SU-DHL-6 (cell line): ENCODE results near the gene KCNJ15.

ENCODE experiments used
- H2AFZ ChIP-seq: fragments of 200-600 bp; sonication (generic); 2 replicates; pipeline ENCODE4 v1.6.1; 2014; ENCODE audit warnings: low read depth, mild to moderate bottlenecking, moderate library complexity, mixed read lengths, antibody characterized with exemption, low read length; ENCODE audit not compliant: severe bottlenecking
- H3F3A ChIP-seq: fragments of 200-600 bp; shearing (Covaris generic); 2 replicates; pipeline ENCODE4 v1.6.0; 2016; ENCODE audit warnings: antibody characterized with exemption, mild to moderate bottlenecking; ENCODE audit not compliant: insufficient read depth
- H3K27ac ChIP-seq: fragments of 200-600 bp; sonication (generic); 2 replicates; pipeline ENCODE4 v1.5.1; 2016; ENCODE audit warnings: low read depth, mild to moderate bottlenecking, low read length, moderate library complexity, mixed read lengths
- H3K27me3 ChIP-seq: fragments of 200-600 bp; sonication (generic), shearing (Covaris generic); 2 replicates; pipeline ENCODE4 v1.6.0; 2014; ENCODE audit warnings: mild to moderate bottlenecking, low read length
- H3K36me3 ChIP-seq: fragments of 200-600 bp; sonication (generic); 2 replicates; pipeline ENCODE4 v1.6.1; 2014; ENCODE audit warnings: mild to moderate bottlenecking, low read length, mixed read lengths
- H3K4me2 ChIP-seq: fragments of 300-600, 200-600 bp; shearing (Covaris generic), sonication (generic); 2 replicates; pipeline ENCODE4 v1.6.0; 2014; ENCODE audit warnings: low read length, low read depth, mild to moderate bottlenecking; ENCODE audit not compliant: poor library complexity, severe bottlenecking
- H3K4me3 ChIP-seq: fragments of 200-600 bp; sonication (generic); 2 replicates; pipeline ENCODE4 v1.5.1; 2014; ENCODE audit warnings: antibody characterized with exemption, low read length, mild to moderate bottlenecking, mixed read lengths; ENCODE audit not compliant: insufficient read depth, poor library complexity, severe bottlenecking
- H3K79me2 ChIP-seq: fragments of 200-600 bp; sonication (generic); 2 replicates; pipeline ENCODE4 v1.6.1; 2014; ENCODE audit warnings: mild to moderate bottlenecking, low read length, moderate library complexity; ENCODE audit not compliant: insufficient read depth
- H3K9ac ChIP-seq: fragments of 200-600 bp; sonication (generic); 2 replicates; pipeline ENCODE4 v1.7.0; 2014; ENCODE audit warnings: mild to moderate bottlenecking, low read length
- H3K9me2 ChIP-seq: fragments of 200-600 bp; sonication (generic); replicated peaks from 2 replicates; pipeline ENCODE4 v1.6.1; 2014; ENCODE audit warnings: low read length; ENCODE audit not compliant: insufficient read depth
- H3K9me3 ChIP-seq: fragments of 200-600 bp; sonication (generic); 2 replicates; pipeline ENCODE4 v1.6.1; 2014; ENCODE audit warnings: low read length, mixed read lengths; ENCODE audit not compliant: insufficient read depth
- H4K20me1 ChIP-seq: fragments of 200-600 bp; sonication (generic); 2 replicates; pipeline ENCODE4 v1.6.1; 2014; ENCODE audit warnings: low read depth, mild to moderate bottlenecking, antibody characterized with exemption, low read length, moderate library complexity, mixed read lengths
- CTCF ChIP-seq: fragments of 200-600 bp; sonication (generic); IDR thresholded peaks from one replicate; pipeline ENCODE4 v1.5.1; 2017; ENCODE audit warnings: antibody characterized with exemption, mild to moderate bottlenecking, low read length, moderate library complexity; ENCODE audit not compliant: insufficient read depth, poor library complexity, severe bottlenecking
- EZH2phosphoT487 ChIP-seq: fragments of 200-600 bp; sonication (generic), shearing (Covaris generic); conservative IDR thresholded peaks from 2 replicates; pipeline ENCODE4 v1.6.1; 2018; ENCODE audit warnings: mild to moderate bottlenecking, antibody characterized with exemption, low read length, moderate library complexity, mixed read lengths

Gene KCNJ15

GRCh38 chr21:38311765-38312164, 55.0 kb downstream of the KCNJ15 start:
- Histone ChIP-seq H3F3A (no peaks in the 10 kb centered on the region), H3K4me2 (no peak overlapping the region), H3K9ac (no peak overlapping the region), H3K4me3 (no peak overlapping the region), H3K27me3 (no peaks in the 10 kb centered on the region), H3K9me3 (no peaks in the 10 kb centered on the region), H3K36me3 (no peaks in the 10 kb centered on the region), H4K20me1 (no peaks in the 10 kb centered on the region), H2AFZ (no peak overlapping the region), H3K27ac (no peak overlapping the region), H3K79me2 (no peaks in the 10 kb centered on the region), H3K9me2 (no peaks in the 10 kb centered on the region)
- TF ChIP-seq CTCF (no peak), EZH2phosphoT487 (no peak)

DNA sequence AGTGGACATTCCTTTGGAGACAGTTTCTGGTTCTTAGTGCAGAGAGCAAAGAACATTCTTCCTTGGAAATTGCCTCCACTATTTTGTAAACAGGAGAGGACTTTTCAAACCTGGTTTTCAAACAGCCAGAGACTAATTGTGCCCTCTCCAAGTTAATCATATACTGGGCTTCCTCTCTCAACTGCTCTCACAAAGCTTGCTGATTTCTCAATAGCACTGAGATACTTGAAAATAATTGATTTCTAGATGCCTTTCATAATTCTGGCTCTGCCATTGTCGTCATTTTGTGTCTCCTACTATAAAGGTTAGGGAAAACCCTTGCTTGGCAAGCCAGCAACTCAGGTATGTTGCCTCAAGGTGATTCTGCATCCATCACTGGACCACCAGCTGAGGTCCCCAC, 56.0 kb downstream of the KCNJ15 start:
- Histone ChIP-seq H3F3A (no peaks in the 10 kb centered on the region), H2AFZ (no peak overlapping the region), H3K27me3 (no peaks in the 10 kb centered on the region), H3K79me2 (no peaks in the 10 kb centered on the region), H3K9me2 (no peaks in the 10 kb centered on the region), H3K4me3 (no peak overlapping the region), H3K9ac (no peak overlapping the region), H3K36me3 (no peaks in the 10 kb centered on the region), H3K4me2 (no peak overlapping the region), H3K9me3 (no peaks in the 10 kb centered on the region), H4K20me1 (no peaks in the 10 kb centered on the region), H3K27ac (no peak overlapping the region)
- TF ChIP-seq EZH2phosphoT487 (no peak), CTCF (no peak)

DNA sequence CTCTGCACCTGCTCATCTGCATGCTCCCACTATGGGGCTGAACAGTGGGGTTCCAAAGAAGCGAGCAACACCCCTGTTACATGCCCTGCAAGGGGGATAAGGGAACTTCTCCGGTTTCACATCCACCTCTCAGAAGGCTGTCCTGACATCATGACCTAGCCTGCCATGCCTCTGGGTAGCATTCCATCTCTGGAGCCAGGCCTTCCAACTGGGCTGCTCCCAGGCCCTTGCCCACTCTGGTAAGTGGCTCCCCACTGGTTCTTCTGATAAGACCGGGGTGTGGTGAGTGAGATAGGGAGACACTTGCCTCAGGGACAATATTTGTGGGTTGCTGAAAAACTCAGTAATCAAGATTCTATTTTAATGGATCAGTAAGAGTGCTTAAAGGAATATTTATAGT, 57.8 kb downstream of the KCNJ15 start:
- TF ChIP-seq EZH2phosphoT487 (no peak), CTCF (no peak)
- no peak overlapping the region for H3K4me3 ChIP-seq
- no peak overlapping the region for H2AFZ ChIP-seq
- H3K9ac ChIP-seq, result no peak overlapping the region
- H3K27ac ChIP-seq, result no peak overlapping the region
- H3K4me2 ChIP-seq, result no peak overlapping the region
- no peaks in the 10 kb centered on the region for H3K79me2 ChIP-seq
- no peaks in the 10 kb centered on the region for H4K20me1 ChIP-seq
- no peaks in the 10 kb centered on the region for H3F3A ChIP-seq
- H3K9me3 ChIP-seq, result no peaks in the 10 kb centered on the region
- no peaks in the 10 kb centered on the region for H3K36me3 ChIP-seq
- H3K9me2 ChIP-seq, result no peaks in the 10 kb centered on the region
- H3K27me3 ChIP-seq, result no peaks in the 10 kb centered on the region

DNA sequence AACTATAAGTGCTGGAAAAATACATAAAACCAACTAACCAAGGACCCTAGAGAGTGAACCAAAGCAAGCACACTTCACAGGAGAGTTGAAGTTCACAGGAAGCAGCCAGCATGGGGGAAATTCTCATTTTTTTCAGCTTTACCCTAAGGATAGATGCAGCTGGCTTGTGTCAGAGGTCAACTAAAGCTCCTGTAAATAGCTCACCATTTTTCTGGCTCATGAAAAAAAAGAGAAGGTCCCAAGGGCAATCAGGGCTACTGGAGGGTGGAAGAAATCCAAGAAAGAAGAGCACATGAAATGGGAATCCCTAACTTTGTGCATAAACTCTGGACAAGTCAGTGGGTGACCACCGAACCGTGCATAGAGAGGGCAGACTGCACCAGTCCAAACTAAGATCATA, 58.3 kb downstream of the KCNJ15 start:
- Histone ChIP-seq H3F3A (no peaks in the 10 kb centered on the region), H3K36me3 (no peaks in the 10 kb centered on the region), H3K9me2 (no peaks in the 10 kb centered on the region), H3K4me2 (no peak overlapping the region), H4K20me1 (no peaks in the 10 kb centered on the region), H3K27ac (no peak overlapping the region), H3K9me3 (no peaks in the 10 kb centered on the region), H3K9ac (no peak overlapping the region), H3K27me3 (no peaks in the 10 kb centered on the region), H2AFZ (no peak overlapping the region), H3K79me2 (no peaks in the 10 kb centered on the region), H3K4me3 (no peak overlapping the region)
- TF ChIP-seq EZH2phosphoT487 (no peak), CTCF (no peak)
